ENCODE results near the gene PMM1.

- TF ChIP-seq CTCF (IDR thresholded peaks at IDR 0.05) (no peak), ZFX (IDR thresholded peaks at IDR 0.05; ENCODE audit: borderline replicate concordance) (no peak)
Measured at GRCh38 chr22:41560095-41560471, 29.6 kb downstream of the PMM1 start.

All from 22Rv1 (cell line).